GM12801 (cell line): Measurements from ENCODE around the gene CTDSPL.

Experiments
- CTCF ChIP-seq: IDR thresholded peaks from one replicate; pipeline ENCODE4 v1.5.1; 2011; ENCODE audit warnings: control low read depth; ENCODE audit not compliant: insufficient read length; ENCODE audit errors: extremely low read depth

The CTDSPL gene

GRCh38 chr3:37836589-37836988, 25.1 kb upstream of the CTDSPL start:
- TF ChIP-seq CTCF = no peak

GRCh38 chr3:37847689-37848088, 14.0 kb upstream of the CTDSPL start:
- TF ChIP-seq CTCF = no peak

DNA sequence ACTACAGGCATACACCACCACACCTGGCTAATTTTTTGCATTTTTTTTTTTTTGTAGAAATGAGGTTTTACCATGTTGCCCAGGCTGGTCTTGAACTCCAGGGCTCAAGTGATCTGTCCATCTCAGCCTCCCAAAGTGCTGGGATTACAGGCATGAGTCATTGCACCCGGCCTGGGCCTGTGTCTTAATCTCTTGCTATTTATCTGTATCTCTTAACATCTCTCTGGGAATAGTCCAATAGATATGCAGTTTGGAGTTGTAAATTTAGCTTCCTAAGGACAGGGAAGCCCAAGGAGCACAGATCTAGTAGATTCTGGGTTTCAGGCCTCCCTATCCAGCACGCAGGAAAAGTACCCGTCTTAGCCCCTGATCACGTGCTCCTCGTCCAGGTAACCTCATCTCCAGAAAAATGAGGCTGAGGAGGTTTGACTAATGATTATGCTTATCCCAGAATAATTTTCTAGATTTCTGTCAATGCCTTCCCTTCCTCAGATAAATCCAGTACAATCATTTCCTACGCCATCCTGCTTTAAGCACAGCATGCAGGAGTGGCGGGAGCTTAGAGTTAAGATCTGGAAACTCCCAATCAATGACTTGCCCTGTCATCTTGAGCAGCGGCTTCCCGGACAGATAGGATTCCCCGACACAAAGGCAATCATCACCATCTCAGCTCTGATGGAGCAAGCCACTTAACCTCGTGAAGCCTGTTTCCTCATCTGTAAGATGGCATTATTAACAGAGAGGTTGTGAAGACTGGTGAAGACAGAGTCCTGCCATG, 12.3 kb upstream of the CTDSPL start:
- TF ChIP-seq CTCF = no peak

GRCh38 chr3:37852097-37852496, 9.6 kb upstream of the CTDSPL start:
- no peak for TF ChIP-seq CTCF

DNA sequence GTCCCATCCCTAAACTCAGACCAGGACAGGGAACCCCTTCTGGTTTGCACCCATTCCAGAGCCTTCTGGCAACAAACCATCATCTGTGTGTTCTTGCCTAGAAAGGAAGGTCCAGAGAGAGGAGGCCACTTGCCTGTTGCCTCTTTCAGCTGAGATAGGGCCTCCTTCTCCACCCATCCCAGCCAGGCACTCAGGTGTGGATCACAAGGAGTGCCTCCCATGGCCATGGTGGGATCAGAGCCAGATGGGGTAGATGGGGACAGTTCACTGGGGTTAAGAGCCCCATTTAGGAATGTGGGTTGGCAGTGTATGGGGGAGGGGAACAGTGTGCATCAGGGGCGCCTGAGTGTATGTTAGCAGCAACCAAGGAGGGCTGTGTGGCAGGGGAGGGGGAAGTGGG, 8.9 kb upstream of the CTDSPL start:
- no peak for TF ChIP-seq CTCF

DNA sequence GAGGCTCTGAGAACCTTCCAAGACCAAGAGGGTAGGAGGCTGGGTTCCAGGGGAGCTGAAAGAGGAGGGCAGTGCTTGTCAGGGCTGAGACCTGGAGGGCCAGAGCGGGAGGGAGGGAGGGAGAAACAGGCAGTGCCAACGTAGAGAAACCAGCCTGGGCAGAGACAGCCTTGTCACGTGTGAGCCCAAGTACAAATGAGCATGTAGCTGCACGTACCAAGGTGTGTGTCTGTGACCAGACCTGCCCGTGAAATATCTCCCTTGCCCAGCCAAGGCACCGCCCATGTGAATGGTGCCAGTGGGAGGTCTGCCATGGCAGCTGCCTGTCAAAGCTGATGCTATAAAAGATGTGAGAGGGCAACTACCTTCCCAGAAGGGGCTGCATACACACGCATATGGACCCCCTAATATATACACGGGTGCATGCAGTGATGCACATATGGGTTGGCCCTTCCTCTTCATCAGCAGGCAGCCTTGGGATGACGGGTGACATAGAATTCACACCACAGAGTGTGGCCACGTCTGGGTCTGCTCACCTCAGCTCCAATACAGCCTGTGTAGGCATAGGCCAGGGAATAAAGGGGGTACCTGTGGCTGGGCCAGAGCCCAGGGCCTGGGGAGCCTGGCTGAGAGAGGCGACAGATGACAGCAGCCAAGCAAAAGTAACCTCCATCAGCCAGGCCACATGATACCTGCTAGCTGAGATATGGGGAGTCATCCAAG, 7.8 kb upstream of the CTDSPL start:
- TF ChIP-seq CTCF = no peak

GRCh38 chr3:37855363-37855970, 6.2 kb upstream of the CTDSPL start:
- no peak for TF ChIP-seq CTCF
